WTC11 (cell line): Measurements from ENCODE around the gene TRMT2A. TPM values are rescaled to one million over a fixed set of nuclear protein-coding genes. Genes with fewer than 3 reads are reported as not detected.
A peak's percentile ranks its signal among the peaks of the same experiment; 100 is the strongest.

Experiments used
- ATAC-seq: fragments of 200-7000 bp; cut with Tn5 transposase; 2 replicates; pipeline ENCODE4 v1.10.0; 2021; ENCODE audit warnings: mild to moderate bottlenecking, moderate library complexity
- CTCF ChIA-PET: fragments of 300-600 bp; sonication (Branson Sonifier 250); formaldehyde crosslinking; loops from one replicate; lab custom pipeline; 2021; ENCODE audit warnings: antibody characterized with exemption; lab: Charles Lee
- POLR2A ChIA-PET: fragments of 350-600 bp; sonication (Branson Sonifier 250); formaldehyde crosslinking; loops from one replicate; lab custom pipeline; 2021; ENCODE audit warnings: antibody characterized with exemption; lab: Charles Lee
- DNase-seq: peaks from one replicate; pipeline ENCODE4 v3.0.0; 2021; ENCODE audit warnings: low spot score
- H3K27ac Mint-ChIP-seq: 2 replicates; pipeline ENCODE4 v1.8.0; 2021; ENCODE audit warnings: mixed read lengths
- H3K27me3 Mint-ChIP-seq: 2 replicates; pipeline ENCODE4 v1.8.0; 2021; ENCODE audit warnings: low read depth, mild to moderate bottlenecking, moderate library complexity, mixed read lengths
- H3K36me3 Mint-ChIP-seq: 2 replicates; pipeline ENCODE4 v1.8.0; 2021; ENCODE audit warnings: mixed read lengths
- H3K4me1 Mint-ChIP-seq: 2 replicates; pipeline ENCODE4 v1.8.0; 2022; ENCODE audit warnings: mixed read lengths
- H3K4me3 Mint-ChIP-seq: 2 replicates; pipeline ENCODE4 v1.8.0; 2021; ENCODE audit warnings: mild to moderate bottlenecking, moderate library complexity, mixed read lengths
- H3K9me3 Mint-ChIP-seq: 2 replicates; pipeline ENCODE4 v1.8.0; 2021; ENCODE audit warnings: mixed read lengths
- E2F5 ChIP-seq: sonication (generic); formaldehyde crosslinking; IDR thresholded peaks from 2 replicates; pipeline ENCODE4 v1.8.1; 2022; ENCODE audit warnings: mild to moderate bottlenecking, moderate library complexity, missing genetic modification reagents
- EMX1 ChIP-seq: fragments of 250-450 bp; sonication (Bioruptor Pico); IDR thresholded peaks from 2 replicates; pipeline ENCODE4 v1.8.0; 2021; ENCODE audit warnings: mild to moderate bottlenecking
- ERG ChIP-seq: fragments of 250-450 bp; sonication (Bioruptor Pico); IDR thresholded peaks from 2 replicates; pipeline ENCODE4 v1.8.0; 2021; ENCODE audit warnings: mild to moderate bottlenecking
- FOXJ3 ChIP-seq: sonication (generic); formaldehyde crosslinking; IDR thresholded peaks from 2 replicates; pipeline ENCODE4 v1.9.0; 2021; ENCODE audit warnings: missing genetic modification reagents, mild to moderate bottlenecking, borderline replicate concordance
- FOXK1 ChIP-seq: sonication (generic); formaldehyde crosslinking; IDR thresholded peaks from 2 replicates; pipeline ENCODE4 v1.8.0; 2022; ENCODE audit warnings: mild to moderate bottlenecking, moderate library complexity, missing genetic modification reagents
- GRHL2 ChIP-seq: fragments of 250-450 bp; sonication (Bioruptor Pico); IDR thresholded peaks from 2 replicates; pipeline ENCODE4 v1.8.0; 2022; ENCODE audit warnings: mild to moderate bottlenecking, moderate library complexity; ENCODE audit not compliant: insufficient replicate concordance, severe bottlenecking
- HMGA2 ChIP-seq: fragments of 250-450 bp; sonication (Bioruptor Pico); IDR thresholded peaks from 2 replicates; pipeline ENCODE4 v1.4.0; 2021; ENCODE audit warnings: mild to moderate bottlenecking, moderate library complexity
- HMGXB4 ChIP-seq: sonication (generic); formaldehyde crosslinking; IDR thresholded peaks from 2 replicates; pipeline ENCODE4 v1.8.1; 2023; ENCODE audit warnings: mild to moderate bottlenecking, moderate library complexity, missing genetic modification reagents
- IRF2 ChIP-seq: sonication (generic); formaldehyde crosslinking; IDR thresholded peaks from 2 replicates; pipeline ENCODE4 v1.8.0; 2022; ENCODE audit warnings: low read depth, missing genetic modification reagents, borderline replicate concordance
- JUN ChIP-seq: sonication (generic); formaldehyde crosslinking; IDR thresholded peaks from 2 replicates; pipeline ENCODE4 v1.8.0; 2023; ENCODE audit warnings: mild to moderate bottlenecking, missing genetic modification reagents
- MAX ChIP-seq: sonication (generic); formaldehyde crosslinking; IDR thresholded peaks from 2 replicates; pipeline ENCODE4 v1.8.0; 2022; ENCODE audit warnings: mild to moderate bottlenecking, missing genetic modification reagents
- MLX ChIP-seq: sonication (generic); formaldehyde crosslinking; IDR thresholded peaks from 2 replicates; pipeline ENCODE4 v1.8.1; 2023; ENCODE audit warnings: mild to moderate bottlenecking, missing genetic modification reagents, moderate library complexity
- MXD4 ChIP-seq: fragments of 250-450 bp; sonication (Bioruptor Pico); IDR thresholded peaks from 2 replicates; pipeline ENCODE4 v1.8.0; 2021; ENCODE audit warnings: mild to moderate bottlenecking, moderate library complexity, borderline replicate concordance
- NFE2L1 ChIP-seq: sonication (generic); formaldehyde crosslinking; IDR thresholded peaks from 2 replicates; pipeline ENCODE4 v1.8.1; 2023; ENCODE audit warnings: missing genetic modification reagents
- SMAD3 ChIP-seq: sonication (generic); formaldehyde crosslinking; IDR thresholded peaks from 2 replicates; pipeline ENCODE4 v1.8.0; 2022; ENCODE audit warnings: missing genetic modification reagents, mild to moderate bottlenecking, borderline replicate concordance
- TP53 ChIP-seq: sonication (generic); formaldehyde crosslinking; IDR thresholded peaks from 2 replicates; pipeline ENCODE4 v1.8.1; 2023; ENCODE audit warnings: mild to moderate bottlenecking, missing genetic modification reagents
- ZBTB43 ChIP-seq: sonication (generic); formaldehyde crosslinking; IDR thresholded peaks from 2 replicates; pipeline ENCODE4 v1.8.1; 2023; ENCODE audit warnings: mild to moderate bottlenecking, missing genetic modification reagents
- ZNF232 ChIP-seq: sonication (generic); formaldehyde crosslinking; IDR thresholded peaks from 2 replicates; pipeline ENCODE4 v1.8.0; 2022; ENCODE audit warnings: mild to moderate bottlenecking, missing genetic modification reagents
- ZNF263 ChIP-seq: sonication (generic); formaldehyde crosslinking; IDR thresholded peaks from 2 replicates; pipeline ENCODE4 v1.8.1; 2022; ENCODE audit warnings: low read depth, mild to moderate bottlenecking, moderate library complexity, missing genetic modification reagents
- ZNF317 ChIP-seq: sonication (generic); formaldehyde crosslinking; IDR thresholded peaks from 2 replicates; pipeline ENCODE4 v1.8.1; 2023; ENCODE audit warnings: low read depth, mild to moderate bottlenecking, moderate library complexity, missing genetic modification reagents, borderline replicate concordance
- ZNF416 ChIP-seq: fragments of 250-450 bp; sonication (Bioruptor Pico); IDR thresholded peaks from 2 replicates; pipeline ENCODE4 v1.9.0; 2021; ENCODE audit warnings: mild to moderate bottlenecking, inconsistent platforms
- ZNF423 ChIP-seq: fragments of 250-450 bp; sonication (Bioruptor Pico); IDR thresholded peaks from 2 replicates; pipeline ENCODE4 v2.1.2; 2022; ENCODE audit warnings: mild to moderate bottlenecking, moderate library complexity
- total RNA-seq: library from RNA; stranded (reverse); gene quantifications from 3 replicates; pipeline ENCODE4 v1.2.3, GENCODE V29; 2021

The TRMT2A gene
- total RNA-seq, 1 experiment from 2014 or later: 68.6 TPM

GRCh38 chr22:20118300-20119020 lies 1.4 kb upstream of the TRMT2A start (continued):
- no peak for TF ChIP-seq HMGXB4
- TF ChIP-seq SMAD3 (CRISPR knock-in tag): no peak
- no peak for TF ChIP-seq ZNF423
- TF ChIP-seq MXD4: no peak
- no peak for TF ChIP-seq ZBTB43
- TF ChIP-seq ZNF317: no peak
- no peak for TF ChIP-seq FOXK1 (CRISPR knock-in tag)
- TF ChIP-seq FOXJ3 (CRISPR knock-in tag): no peak

GRCh38 chr22:20117633-20118299 lies 740 bp upstream of the TRMT2A start:
- TF ChIP-seq ZNF416 (CRISPR knock-in tag): no peak
- 0 out of 2 replicates have a peak, but pooled peaks have one; percentile 49 for TF ChIP-seq JUN (CRISPR knock-in tag)
- TF ChIP-seq ZNF232 (CRISPR knock-in tag): 0 out of 2 replicates have a peak, but pooled peaks have one; percentile 2
- TF ChIP-seq, all 79 proteins: peak for 2
- H3K9me3 Mint-ChIP-seq: no peaks in the 10 kb centered on the region
- ChIA-PET CTCF (interaction anchor here (0.6 to 1.5 kb wide), 7 partner anchors 33 to 301 kb away, joined by 3 to 5 read pairs (median 3); no protein-coding TSS in a partner anchor), POLR2A (interaction anchor here (0.6 to 1.7 kb wide), 7 partner anchors 9 to 159 kb away, joined by 3 to 5 read pairs (median 3); no protein-coding TSS in a partner anchor)
- no peaks in the 10 kb centered on the region for H3K27me3 Mint-ChIP-seq
- peak overlapping the region; percentile 90 for H3K27ac Mint-ChIP-seq
- peak overlapping the region; percentile 88 for H3K4me3 Mint-ChIP-seq
- no peak for ATAC-seq
- DNase-seq: no peak
- peaks cover 46% of the 10 kb centered on the region for H3K36me3 Mint-ChIP-seq
- H3K4me1 Mint-ChIP-seq: peaks cover 13% of the 10 kb centered on the region

- POLR2A ChIA-PET: interaction anchor here (0.6 to 2.0 kb wide), 5 partner anchors 10 to 56 kb away, joined by 3 to 6 read pairs (median 5); no protein-coding TSS in a partner anchor
- ATAC-seq: peak; percentile 1; the same call in 1 of the 2 replicates
- DNase-seq: no peak
- Mint-ChIP-seq H3K27me3 (no peaks in the 10 kb centered on the region), H3K4me1 (peaks cover 13% of the 10 kb centered on the region), H3K9me3 (no peaks in the 10 kb centered on the region), H3K4me3 (peak overlapping the region; percentile 79), H3K27ac (peak overlapping the region; percentile 45; the same call in 1 of the 2 replicates), H3K36me3 (peaks cover 36% of the 10 kb centered on the region)
- CTCF ChIA-PET: interaction anchor here (0.8 to 1.5 kb wide), 7 partner anchors 19 to 150 kb away, joined by 3 to 4 read pairs (median 3); partner anchors contain the start of gene DGCR8
- TF ChIP-seq ZNF263: no peak
- TF ChIP-seq E2F5: no peak
- TF ChIP-seq MLX (CRISPR knock-in tag): no peak
- TF ChIP-seq EMX1 (CRISPR knock-in tag): no peak
- TF ChIP-seq IRF2 (CRISPR knock-in tag): no peak
- TF ChIP-seq MAX (CRISPR knock-in tag): no peak
- TF ChIP-seq ERG (CRISPR knock-in tag): no peak
- no peak for TF ChIP-seq TP53
- TF ChIP-seq NFE2L1 (CRISPR knock-in tag): no peak
- TF ChIP-seq GRHL2 (CRISPR knock-in tag): no peak
- TF ChIP-seq HMGA2 (CRISPR knock-in tag): no peak
These were observed 563 bp downstream of the TRMT2A start for GRCh38 chr22:20116376-20116950.
